ENCODE results near the gene ZXDC.

The ZXDC gene

GRCh38 chr3:126413693-126414080 is 62.0 kb downstream of the ZXDC start:
- no peak for DNase-seq

- no peak for DNase-seq
Observed at GRCh38 chr3:126412841-126413692, 62.6 kb downstream of the ZXDC start.

GRCh38 chr3:126408099-126408498 is 67.6 kb downstream of the ZXDC start:
- no peak for DNase-seq

- DNase-seq = no peak
Observed at GRCh38 chr3:126407412-126408044, 68.2 kb downstream of the ZXDC start.

GRCh38 chr3:126406389-126407296 is 69.0 kb downstream of the ZXDC start:
- no peak for DNase-seq

GRCh38 chr3:126402666-126403302 is 72.9 kb downstream of the ZXDC start:
- no peak for DNase-seq

- DNase-seq = no peak
Observed at GRCh38 chr3:126402178-126402577, 73.5 kb downstream of the ZXDC start.

GRCh38 chr3:126401611-126402160 is 74.0 kb downstream of the ZXDC start:
- DNase-seq = no peak

GRCh38 chr3:126399756-126400155 is 75.9 kb downstream of the ZXDC start:
- no peak for DNase-seq

GRCh38 chr3:126399351-126399735 is 76.3 kb downstream of the ZXDC start:
- no peak for DNase-seq

GRCh38 chr3:126398423-126399350 is 77.0 kb downstream of the ZXDC start:
- DNase-seq = no peak

- DNase-seq = no peak
Observed at GRCh38 chr3:126397610-126398422, 77.9 kb downstream of the ZXDC start.

- no peak for DNase-seq
Observed at GRCh38 chr3:126396536-126396935, 79.2 kb downstream of the ZXDC start.

GRCh38 chr3:126395846-126396513 is 79.7 kb downstream of the ZXDC start:
- DNase-seq = no peak

GRCh38 chr3:126394977-126395321 is 80.7 kb downstream of the ZXDC start:
- DNase-seq = no peak

- DNase-seq = no peak
Observed at GRCh38 chr3:126394179-126394976, 81.3 kb downstream of the ZXDC start, which contains the start of gene CFAP100. CFAP100 (plus strand) TSS chr3:126394909; CDS start chr3:126396001, 1,092 bp downstream.

GRCh38 chr3:126393563-126393962 is 82.1 kb downstream of the ZXDC start:
- no peak for DNase-seq

GRCh38 chr3:126392246-126392645 is 83.4 kb downstream of the ZXDC start:
- DNase-seq = no peak

GRCh38 chr3:126391631-126392030 is 84.1 kb downstream of the ZXDC start:
- DNase-seq = no peak

Measured in activated CD4-positive, alpha-beta T cell treated with anti-CD3 and anti-CD28 coated beads, Interleukin-10, Interleukin-2, amounts not matched to agents 100 ng/mL and 50 ng/mL, durations not matched to agents 16 hours and 8 hours (primary cell).